Skin epidermis (tissue), 12 donors: Measurements from ENCODE around the gene PPM1G.
"Not testable (repeated sequence)": the region's sequence is repeated elsewhere in the genome, so short reads cannot be mapped to it uniquely, and the experiment has no call there.

Source experiments
- H3K27ac ChIP-seq, 21 experiments: fragments of 200-600 bp; sonication (generic) in 11 of 21; one replicate each; pipeline ENCODE4 v1.5.0; 2020; ENCODE audit warnings: mild to moderate bottlenecking in 3 of 21, inconsistent platforms in 2 of 21, moderate library complexity in 2 of 21
- H3K4me3 ChIP-seq, 7 experiments: fragments of 200-600 bp; sonication (generic) in 2 of 7; one replicate each; pipeline ENCODE4 v1.5.0; 2020; ENCODE audit warnings: inconsistent platforms in 2 of 7, mild to moderate bottlenecking in 2 of 7, moderate library complexity in 1 of 7

The PPM1G gene

DNA sequence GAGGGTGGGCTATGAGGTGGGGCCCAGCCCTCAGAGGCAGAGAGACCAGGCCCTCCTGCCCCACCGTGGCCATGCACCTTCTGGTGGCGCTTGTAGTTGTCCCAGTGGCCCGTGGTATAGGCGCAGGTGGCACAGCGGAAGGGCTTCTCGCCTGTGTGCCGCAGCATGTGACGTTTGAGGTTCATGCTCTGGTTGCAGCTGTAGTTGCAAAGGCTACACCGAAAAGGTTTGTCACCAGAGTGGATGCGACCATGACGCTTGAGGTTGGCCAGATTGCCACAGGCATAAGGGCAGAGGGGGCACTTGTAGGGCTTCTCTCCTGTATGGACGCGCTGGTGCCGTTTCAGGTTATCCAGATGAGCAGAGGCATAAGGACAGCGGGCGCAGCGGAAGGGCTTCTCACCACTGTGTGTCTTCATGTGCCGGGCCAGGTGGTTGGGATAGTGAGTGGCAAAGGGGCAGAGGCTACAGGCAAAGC lies 31.7 kb downstream of the PPM1G start:
- Histone ChIP-seq H3K27ac (no peak overlapping the region), H3K4me3 (no peak overlapping the region)

DNA sequence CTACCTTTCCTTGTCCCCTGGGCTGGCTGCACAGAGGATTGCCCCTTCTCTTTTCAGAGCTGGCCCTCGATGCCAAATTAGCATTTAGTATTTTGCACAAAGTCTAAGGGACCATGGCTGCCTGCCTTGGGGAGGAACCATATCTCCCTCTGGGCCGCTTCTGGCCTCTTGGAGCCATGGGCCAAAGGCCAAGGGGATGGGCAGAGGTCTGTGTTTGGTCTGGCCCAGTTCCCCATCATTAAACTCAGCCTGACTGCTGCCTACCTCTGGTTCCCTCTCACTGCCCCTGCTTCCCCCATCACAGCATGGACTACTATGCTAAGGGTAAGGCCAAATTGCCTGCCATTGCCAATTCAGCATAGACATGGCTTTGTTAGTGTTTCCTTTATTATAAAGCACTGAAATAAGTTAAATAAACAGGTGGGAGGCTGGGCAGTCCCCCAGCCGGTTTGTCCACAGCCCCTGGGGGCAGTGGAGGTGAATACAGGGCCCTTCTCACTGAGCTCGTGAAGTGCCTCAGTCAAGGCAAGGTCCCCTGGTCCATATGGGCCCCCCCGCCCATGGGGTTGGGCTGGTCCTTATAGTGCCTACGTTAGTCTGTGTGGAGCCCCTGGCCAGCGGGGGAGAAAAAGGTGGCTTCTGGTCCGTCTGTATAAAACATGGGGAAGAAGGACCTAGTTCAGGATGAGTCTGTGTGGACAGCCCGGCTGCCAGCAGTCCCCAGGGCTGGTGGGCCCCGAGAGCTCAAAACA lies 32.3 kb downstream of the PPM1G start:
- H3K4me3 ChIP-seq, result no peak overlapping the region
- H3K27ac ChIP-seq, result no peak overlapping the region

- H3K4me3 ChIP-seq, result no peak overlapping the region
- no peak overlapping the region for H3K27ac ChIP-seq
These were observed 33.1 kb downstream of the PPM1G start for GRCh38 chr2:27376151-27376865.

DNA sequence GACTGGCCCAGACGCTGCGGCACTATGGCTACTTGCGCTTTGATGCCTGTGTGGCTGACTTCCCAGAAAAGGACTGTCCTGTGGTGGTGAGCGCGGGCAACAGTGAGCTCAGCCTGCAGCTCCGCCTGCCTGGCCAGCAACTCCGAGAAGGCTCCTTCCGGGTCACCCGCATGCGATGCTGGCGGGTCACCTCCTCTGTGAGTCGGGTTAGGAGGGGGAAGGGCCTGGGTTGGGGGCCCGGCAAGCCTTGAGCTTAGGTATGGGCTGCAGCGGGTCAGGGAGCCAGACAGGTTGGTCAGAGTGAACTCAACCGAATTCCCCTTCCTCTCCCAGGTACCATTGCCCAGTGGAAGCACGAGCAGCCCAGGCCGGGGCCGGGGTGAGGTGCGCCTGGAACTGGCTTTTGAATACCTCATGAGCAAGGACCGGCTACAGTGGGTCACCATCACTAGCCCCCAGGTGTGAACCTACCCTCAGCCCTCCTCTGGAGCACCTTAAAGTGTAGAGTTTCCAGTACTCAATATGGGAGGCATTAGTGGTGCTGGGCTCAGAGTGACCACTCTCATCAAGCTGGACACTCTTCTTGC lies 33.8 kb downstream of the PPM1G start:
- no peak overlapping the region for H3K4me3 ChIP-seq
- H3K27ac ChIP-seq, result no peak overlapping the region

- no peak overlapping the region for H3K27ac ChIP-seq
- H3K4me3 ChIP-seq, result no peak overlapping the region
These were observed 35.8 kb downstream of the PPM1G start for GRCh38 chr2:27373567-27373966.

GRCh38 chr2:27372937-27373336 lies 36.5 kb downstream of the PPM1G start:
- peak overlapping the region in 1 of 21 experiments; percentile 96 for H3K27ac ChIP-seq
- no peak overlapping the region for H3K4me3 ChIP-seq

GRCh38 chr2:27370816-27371620 lies 38.4 kb downstream of the PPM1G start:
- H3K4me3 ChIP-seq, result peak overlapping the region; percentile 77 to 100 (median 96)
- peak overlapping the region; percentile 74 to 98 (median 94) for H3K27ac ChIP-seq

DNA sequence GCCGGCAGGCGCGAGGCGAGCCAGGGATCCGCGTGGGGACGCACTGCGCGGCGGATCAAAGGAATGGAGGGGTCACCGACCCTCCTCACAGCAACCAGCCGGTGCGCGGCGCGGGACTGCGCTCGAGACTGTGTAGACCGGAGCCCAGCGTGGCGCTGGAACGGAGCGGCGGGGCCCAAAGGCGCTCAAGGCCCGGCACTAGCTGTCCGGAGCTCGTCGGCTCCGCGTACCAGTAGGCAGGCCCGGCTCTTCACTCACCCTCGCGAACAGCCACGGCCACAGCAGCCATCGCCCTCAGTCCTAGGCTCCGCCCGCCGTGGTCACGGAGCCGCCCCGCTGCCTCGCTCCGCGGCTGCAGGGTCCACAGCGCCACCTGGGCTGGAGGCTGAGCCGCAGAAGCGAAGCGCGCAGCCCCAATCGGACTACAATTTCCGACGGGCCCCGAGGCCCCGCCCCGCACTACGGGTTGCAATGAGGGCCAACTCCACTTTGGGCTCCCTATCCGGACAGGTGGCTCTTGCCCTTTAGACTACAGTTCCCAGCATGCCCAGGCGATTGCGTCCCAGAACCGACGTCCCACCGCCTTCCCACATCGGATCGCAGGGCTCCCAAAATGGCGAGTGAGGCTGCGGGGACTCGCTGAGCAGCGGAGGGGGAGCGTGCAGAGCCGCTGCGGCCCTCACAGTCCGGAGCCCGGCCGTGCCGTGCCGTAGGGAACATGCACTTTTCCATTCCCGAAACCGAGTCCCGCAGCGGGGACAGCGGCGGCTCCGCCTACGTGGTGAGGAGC lies 39.2 kb downstream of the PPM1G start, which contains the start of the genes EIF2B4 and SNX17:
TSS of gene EIF2B4 (minus strand) at position 313 of the 790 bp plus-strand sequence. CDS start at position 289, 24 bp downstream.
TSS of gene SNX17 (plus strand) at position 591 of the 790 bp plus-strand sequence. CDS start at position 719, 128 bp downstream.
- peak within 1 kb of the TSS; percentile 82 to 98 (median 95) for H3K27ac ChIP-seq

GRCh38 chr2:27369471-27370025 lies 39.8 kb downstream of the PPM1G start:
- peak overlapping the region; percentile 77 to 100 (median 96) for H3K4me3 ChIP-seq

More for the DNA sequence above, 39.2 kb downstream of the PPM1G start, which contains the start of the genes EIF2B4 and SNX17:
- peak within 1 kb of the TSS; percentile 77 to 100 (median 96) for H3K4me3 ChIP-seq

DNA sequence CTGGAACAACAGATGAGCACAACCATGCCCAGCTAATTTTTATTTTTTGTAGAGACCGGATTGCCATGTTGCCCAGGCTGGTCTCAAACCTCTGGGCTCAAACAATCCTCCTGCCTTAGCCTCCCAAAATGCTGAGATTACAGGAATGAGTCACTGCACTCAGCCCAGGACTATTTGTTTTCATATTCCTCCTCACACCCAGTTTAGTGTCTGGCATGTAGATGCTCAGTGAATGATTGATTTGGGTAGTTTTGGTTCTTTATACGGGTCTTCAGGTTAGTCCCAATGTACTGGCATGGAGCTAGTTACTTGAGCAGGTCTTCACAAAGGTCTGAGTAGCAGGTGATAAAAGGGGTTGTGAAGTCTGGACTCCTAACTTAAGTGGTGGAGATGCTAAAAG lies 45.5 kb downstream of the PPM1G start:
- H3K4me3 ChIP-seq, result no peak overlapping the region
- H3K27ac ChIP-seq, result no peak overlapping the region

More at GRCh38 chr2:27369471-27370025, 39.8 kb downstream of the PPM1G start:
- peak overlapping the region; percentile 82 to 98 (median 94) for H3K27ac ChIP-seq

- H3K27ac ChIP-seq, result no peak overlapping the region
- H3K4me3 ChIP-seq, result no peak overlapping the region
These were observed 46.5 kb downstream of the PPM1G start for GRCh38 chr2:27362678-27363420.

DNA sequence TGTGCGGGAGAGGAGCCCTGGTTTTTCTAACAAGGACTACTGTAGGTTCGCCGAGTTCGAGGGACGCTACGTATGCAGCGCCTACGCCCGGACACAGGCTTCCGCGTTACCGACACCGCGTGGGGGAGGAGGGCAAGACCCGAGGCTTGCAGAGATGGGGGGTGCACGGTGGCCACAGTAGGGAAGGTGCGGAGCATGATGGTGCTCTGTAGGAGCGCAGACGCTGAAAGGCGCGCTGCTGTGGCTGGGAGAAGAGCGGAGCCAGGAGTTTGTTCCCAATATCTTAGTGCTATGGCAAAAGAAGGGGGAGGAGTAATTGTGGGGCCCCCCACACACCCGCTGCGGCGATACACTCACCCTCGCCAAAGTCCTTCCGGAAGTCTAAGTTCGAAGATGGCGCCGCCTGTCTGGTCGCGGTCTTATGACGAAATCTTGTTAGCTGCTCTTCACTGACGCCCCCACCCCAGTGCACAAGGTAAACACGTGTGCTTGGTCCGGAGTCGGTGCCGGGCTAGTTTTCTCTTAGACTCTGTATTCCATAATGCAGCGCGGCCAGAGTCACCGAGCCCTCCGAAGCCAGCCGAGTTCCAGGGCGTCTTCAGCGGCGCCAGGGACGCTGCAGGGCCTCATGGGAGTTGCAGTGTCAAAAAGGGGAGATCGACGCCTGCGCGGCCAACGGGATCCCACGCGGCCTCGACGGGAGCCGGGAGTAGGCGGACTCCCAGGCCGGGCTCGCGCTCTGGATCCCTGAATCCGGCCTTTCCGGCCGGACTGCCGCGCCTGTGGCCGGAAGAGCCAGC lies 52.8 kb downstream of the PPM1G start, which contains the start of gene GTF3C2:
TSS of gene GTF3C2 (minus strand) at position 383 of the 800 bp plus-strand sequence. CDS start 13,210 bp downstream, outside the sequence.
- H3K27ac ChIP-seq, result peak within 1 kb of the TSS; percentile 39 to 96 (median 90)
- H3K4me3 ChIP-seq, result peak within 1 kb of the TSS; percentile 66 to 98 (median 84)

DNA sequence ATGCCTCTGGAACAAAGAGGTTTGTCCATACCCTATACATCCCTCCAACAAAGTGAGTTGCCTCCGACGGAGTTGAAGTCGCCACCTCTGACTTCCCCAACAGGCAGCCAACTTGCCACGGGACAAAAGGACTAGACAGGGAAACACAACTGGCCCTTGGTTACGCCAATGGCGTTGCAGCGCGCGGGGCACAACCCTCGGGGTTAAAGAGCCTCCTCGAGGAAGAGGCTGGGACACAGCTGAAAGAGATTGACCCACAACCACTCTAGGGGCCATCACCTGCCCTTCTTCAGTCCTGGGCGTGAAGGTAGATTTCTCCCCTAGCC lies 53.4 kb downstream of the PPM1G start:
- Histone ChIP-seq H3K4me3 (peak overlapping the region; percentile 66 to 98 (median 84)), H3K27ac (peak overlapping the region; percentile 39 to 96 (median 90))

DNA sequence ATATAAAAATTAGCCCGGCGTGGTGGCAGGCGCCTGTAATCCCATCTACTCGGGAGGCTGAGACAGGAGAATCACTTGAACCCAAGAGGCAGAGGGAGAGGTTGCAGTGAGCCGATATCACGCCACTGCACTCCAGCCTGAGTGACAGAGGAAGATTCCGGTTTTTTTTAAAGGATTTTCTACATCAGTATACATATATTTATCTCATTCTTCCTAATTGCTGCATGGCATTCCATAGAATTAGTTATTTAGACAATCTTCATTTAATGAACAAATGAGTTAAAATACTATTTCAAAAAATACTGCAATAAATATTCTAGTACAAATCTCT lies 54.8 kb downstream of the PPM1G start:
- H3K27ac ChIP-seq, result peak overlapping the region in 1 of 21 experiments; percentile 38

GRCh38 chr2:27353762-27354596 lies 55.4 kb downstream of the PPM1G start:
- H3K27ac ChIP-seq, result peak overlapping the region in 2 of 21 experiments; percentile 6 to 38
- H3K4me3 ChIP-seq, result no peak overlapping the region

More for the DNA sequence above, 54.8 kb downstream of the PPM1G start:
- no peak overlapping the region for H3K4me3 ChIP-seq

DNA sequence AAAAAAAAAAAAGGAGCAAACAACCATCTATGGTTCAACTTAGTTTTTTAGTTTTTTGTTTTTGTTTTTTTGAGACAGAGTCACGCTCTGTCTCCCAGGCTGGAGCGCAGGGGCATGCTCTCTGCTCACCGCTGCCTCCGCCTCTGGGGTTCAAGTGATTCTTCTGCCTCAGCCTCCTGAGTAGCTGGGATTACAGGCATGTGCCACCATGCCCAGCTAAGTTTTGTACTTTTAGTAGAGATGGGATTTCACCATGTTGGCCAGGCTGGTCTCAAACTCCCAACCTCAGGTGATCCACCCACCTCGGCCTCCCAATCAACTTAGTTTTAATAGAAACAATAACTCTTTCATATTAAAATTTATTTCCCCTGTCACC lies 56.0 kb downstream of the PPM1G start:
- not testable (repeated sequence) for H3K27ac ChIP-seq, H3K4me3 ChIP-seq
